Activated CD4-positive, alpha-beta T cell treated with anti-CD3 and anti-CD28 coated beads, Interleukin-2, amount 50 U/mL, for 1 hour (primary cell): ENCODE data around the gene SLC44A1.
"Not testable (repeated sequence)": the region's sequence is repeated elsewhere in the genome, so short reads cannot be mapped to it uniquely, and the experiment has no call there.

Experiments
- DNase-seq: peaks from one replicate; pipeline ENCODE4 v3.0.0-alpha.2; 2020

Gene SLC44A1

DNA sequence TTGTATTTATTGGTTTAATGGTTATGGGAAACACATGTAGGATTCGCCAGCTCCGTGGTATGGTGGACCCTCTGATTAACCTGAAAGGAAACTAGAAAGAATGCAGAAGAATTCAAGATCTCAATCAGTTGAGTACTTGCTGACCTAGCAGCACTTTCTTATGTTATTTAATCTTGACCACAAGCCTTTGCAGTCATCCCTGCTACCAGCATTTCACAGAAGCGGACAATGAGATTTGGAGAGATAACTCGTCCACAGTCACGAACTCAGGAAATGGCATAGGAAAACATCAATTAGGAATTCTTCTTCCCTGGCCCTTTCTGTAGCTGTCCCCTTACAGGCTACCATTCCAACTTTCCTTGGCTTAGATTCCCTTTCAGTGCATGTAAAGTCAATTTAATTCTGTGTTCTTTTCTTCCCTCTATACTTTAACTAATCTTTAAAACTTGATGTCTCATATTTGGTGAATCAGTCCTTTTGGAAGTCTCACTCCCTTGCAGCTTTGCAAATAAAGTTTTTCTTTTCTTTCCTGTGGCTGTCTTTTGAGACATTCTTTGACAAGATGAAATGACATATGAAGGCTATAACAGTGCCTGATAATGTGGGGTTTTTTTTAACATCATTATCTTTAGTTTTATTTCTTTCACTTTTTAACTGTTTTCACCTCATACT lies 1.3 kb upstream of the SLC44A1 start:
- DNase-seq: no peak

DNA sequence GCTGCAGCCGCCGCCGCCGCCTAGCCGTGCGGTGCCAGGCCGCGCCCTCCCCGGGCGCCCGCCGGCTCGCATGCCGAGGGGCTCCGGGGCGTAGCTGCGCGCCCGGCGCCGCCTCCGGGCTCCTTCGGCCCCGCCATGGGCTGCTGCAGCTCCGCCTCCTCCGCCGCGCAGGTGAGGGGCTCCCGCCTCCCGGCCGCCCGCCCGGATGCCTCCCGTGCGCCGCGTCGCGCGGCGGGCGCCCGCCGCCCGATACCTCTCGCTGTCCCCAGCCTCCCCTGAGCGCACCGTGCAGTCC lies 230 bp downstream of the SLC44A1 start:
- DNase-seq: no peak

DNA sequence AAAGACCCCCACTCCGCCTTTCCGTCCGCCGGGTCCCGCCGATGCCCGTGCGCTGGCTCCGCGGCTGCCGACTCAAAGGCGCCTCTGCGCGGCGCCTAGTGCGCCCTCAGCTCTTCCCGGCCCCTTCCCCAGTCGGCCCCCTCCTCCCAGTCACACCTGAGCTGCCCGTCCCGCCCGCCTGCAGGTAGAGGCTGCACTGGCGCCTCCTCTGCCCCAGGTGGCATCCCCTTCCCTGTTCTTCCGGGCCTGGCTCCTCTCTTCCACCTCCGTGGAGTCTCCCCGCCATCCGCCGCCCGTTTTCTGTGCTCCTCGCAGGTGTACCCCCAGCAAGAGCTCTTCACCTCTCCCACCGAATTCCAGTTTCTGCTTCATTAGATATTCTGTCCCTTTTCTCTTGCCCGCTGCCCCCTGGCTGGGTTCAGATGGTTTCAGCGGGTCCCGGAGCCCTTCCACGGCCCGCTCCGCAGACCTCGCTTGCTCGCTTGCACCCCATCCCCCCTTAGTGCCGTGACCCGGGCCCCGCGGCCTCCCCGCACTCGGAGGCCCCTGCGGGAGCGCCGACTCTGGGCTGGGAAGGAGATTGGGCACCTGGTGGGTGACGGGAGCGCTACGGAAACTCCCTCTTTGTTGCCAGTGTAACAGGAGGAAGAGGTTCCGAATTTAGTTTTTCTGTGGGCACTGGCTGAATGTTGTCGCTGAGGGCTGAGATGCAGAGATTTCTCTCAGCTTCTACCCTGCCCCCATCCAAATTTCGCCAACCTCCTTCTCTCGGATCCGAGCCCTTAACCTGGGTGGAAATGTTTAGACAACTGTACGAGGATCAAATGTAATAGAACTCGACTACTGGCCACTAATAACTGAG lies 809 bp downstream of the SLC44A1 start:
- peak; percentile 32 for DNase-seq

DNA sequence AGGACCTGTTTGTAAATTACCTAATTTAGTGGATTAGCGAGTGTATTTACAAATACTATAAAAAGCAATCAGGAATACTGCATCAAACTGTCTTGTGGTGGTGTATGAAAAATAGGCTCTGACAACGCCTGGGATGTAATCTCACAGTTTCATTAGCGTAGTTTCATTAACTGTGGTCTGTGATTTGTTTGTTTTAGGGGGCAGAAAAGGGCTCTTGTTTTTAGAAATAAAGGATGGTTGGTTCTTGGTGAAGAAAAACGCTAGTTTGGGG lies 1.4 kb downstream of the SLC44A1 start:
- no peak for DNase-seq

DNA sequence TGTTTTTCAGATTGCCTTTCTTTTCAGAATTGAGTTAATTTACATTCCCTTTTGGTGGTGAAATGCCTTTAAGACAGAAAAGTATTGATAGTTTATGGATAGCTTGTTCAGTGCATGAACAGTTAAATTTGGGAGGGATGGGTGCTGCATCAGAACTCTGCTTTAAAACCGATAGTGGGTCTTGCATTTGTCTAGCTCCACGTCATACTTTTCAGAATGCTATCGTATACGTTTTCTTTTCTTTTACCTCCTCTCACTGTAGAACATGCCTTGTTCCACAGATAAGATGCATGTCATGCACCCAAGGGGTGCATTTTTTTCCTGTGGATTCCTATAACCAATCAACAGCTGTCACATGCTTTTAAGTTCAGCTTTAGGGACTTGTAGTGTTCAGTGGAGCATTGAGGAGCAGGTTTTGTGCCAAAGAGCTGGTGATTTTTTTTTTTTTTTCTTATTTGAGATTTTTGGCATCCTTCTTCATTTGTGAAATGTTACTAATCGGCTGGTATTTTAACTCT lies 2.3 kb downstream of the SLC44A1 start:
- no peak for DNase-seq

DNA sequence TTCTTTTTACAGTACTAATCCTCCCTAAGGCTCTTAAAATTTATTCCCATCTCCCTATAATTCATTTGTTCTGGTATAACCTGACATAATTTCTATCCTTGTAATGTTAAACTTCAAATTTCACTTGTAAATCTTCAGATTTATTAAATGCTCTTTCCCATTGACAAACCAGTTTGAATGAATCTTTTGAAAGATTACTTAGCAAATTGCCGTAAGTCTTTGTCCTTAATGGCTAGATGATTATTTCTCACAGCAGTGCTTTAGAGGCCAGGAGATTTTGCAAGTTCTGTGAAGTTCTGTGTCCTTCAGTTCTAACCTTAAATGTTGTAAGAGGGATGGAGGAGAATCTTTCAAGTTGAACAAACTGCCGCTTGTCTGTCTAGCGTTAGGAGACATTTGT lies 4.2 kb downstream of the SLC44A1 start:
- no peak for DNase-seq

DNA sequence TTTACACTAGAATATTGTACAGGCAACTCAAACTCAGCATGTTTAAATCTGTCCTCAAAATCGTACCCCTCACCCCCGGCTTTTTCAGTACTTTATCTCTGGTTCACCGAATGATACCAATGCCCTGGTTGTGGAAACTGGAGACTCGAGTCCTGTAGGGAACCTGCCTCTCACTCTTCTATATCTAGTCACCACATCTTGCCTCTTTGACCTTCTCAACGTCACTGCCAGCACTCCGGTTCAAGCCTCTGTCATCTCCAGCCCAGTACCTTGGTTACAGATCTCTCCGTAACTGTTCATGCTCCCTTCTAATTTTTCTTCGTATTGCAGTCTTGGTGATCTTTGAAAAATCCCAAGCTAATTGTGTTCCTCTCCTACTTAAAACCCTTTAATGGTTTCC lies 6.7 kb downstream of the SLC44A1 start:
- no peak for DNase-seq

DNA sequence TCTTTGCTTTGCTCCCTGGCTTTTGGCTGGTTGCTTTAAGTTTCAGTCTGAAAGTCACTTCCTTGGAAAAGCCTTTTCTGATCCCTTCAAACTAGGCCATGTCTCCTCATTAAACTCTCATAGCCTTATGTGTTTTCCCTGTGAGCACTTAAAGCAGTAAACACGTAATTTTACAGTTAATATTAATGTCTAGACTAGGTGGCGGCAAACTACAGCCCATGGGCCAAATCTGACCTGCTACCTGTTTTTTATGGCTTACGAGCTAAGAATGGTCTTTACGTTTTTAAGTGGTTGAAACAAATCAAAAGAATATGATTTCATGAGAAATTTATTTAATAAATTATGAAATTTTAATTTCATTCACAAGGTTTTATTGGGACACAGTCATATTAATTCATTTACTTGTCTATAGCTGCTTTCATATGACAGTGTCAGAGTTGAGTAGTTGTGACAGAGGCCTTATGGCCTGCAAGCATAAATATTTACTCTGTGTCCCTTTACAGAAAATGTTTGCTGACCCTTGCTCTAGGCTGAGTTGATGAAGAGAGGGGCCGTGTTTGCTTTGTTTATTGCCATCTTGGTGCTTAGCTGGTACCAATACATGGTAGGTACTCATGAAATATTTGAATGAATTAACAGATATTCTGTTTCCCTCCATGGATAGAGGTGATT lies 7.4 kb downstream of the SLC44A1 start:
- no peak for DNase-seq

DNA sequence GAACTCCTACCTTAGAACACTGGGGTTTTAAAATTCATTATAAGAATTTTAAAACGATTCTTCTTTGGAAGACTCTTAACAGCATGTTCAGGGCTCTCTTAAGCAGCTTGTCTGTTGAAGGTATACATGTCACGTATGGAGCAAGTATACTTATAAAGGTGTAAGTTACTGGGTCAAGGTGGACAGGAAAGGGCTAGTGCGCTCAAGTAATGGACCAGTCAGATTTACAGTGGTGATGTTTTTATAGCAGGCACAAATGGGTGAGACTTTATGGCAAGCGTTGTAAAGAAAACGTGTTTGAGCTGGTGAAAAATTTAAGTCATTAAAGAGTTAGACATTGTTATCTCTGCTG lies 7.9 kb downstream of the SLC44A1 start:
- no peak for DNase-seq

DNA sequence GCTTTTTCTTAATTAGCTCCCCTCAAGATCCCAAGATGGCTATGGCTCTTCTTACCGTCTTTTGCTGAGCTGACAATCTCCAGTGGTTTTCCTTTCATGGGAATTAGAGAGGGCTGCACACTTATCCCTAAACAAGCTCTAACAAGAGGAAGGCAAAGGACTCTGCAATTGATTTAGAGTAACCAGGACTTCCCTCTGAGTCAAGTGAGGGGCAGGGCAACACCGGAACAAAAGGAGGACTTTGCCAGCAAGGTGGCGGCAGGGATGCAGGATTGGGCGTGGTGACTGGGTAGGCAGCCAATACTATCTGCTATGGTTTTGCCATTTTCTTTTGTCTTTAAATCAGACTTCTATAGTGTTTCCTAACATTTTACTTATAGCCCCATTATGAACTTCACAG lies 9.8 kb downstream of the SLC44A1 start:
- DNase-seq: no peak

DNA sequence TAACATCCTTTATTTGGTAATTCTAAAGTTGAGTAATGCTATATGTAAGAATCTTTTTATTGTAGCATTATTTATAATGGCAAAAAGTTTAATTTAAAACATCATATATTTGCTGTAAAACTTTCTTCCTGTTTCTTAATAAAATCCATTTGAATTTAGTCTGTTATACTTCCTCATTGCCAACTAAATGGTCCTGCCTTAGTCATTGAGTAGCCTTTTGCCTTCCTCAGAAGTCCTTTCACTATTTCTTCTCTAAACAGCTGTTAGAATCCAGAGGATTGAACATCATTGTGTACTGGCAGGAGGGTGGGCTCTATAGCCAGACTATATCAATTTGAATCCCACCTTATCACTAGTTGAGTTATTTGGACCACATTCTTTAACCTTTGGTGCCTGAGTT lies 11.0 kb downstream of the SLC44A1 start:
- DNase-seq: no peak

DNA sequence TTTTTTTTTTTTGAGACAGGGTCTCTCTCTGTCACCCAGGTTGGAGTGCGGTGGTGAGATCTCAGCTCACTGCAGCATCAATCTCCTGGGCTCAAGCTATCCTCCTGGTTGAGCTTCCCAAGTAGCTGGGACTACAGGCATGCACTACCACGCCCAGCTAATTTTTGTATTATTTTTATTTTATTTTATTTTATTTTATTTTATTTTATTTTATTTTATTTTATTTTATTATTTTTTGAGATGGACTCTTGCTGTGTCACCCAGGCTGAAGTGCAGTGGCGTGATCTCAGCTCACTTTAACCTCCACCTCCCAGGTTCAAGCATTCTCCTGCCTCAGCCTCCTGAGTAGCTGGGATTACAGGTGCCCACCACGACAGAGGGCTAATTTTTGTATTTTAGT lies 12.1 kb downstream of the SLC44A1 start:
- not testable (repeated sequence) for DNase-seq

DNA sequence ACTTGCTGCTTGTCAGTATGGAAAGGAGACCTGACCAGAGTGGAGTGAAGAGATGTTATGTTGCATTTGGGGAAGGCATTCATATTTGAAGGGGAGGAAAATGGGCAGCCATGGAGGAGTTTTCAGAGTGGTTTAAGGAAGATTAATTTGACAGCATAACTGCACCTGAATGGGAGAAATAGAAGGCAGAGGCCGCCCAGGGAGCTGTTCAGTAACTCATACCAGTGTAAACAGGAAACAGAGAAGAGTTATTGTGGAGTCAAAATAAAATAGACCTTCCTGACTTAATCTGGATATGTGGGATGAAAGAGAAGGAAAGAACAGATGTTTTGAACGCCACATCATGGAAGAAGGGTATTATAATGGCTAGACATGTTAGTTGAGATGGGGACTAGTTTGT lies 13.4 kb downstream of the SLC44A1 start:
- no peak for DNase-seq

DNA sequence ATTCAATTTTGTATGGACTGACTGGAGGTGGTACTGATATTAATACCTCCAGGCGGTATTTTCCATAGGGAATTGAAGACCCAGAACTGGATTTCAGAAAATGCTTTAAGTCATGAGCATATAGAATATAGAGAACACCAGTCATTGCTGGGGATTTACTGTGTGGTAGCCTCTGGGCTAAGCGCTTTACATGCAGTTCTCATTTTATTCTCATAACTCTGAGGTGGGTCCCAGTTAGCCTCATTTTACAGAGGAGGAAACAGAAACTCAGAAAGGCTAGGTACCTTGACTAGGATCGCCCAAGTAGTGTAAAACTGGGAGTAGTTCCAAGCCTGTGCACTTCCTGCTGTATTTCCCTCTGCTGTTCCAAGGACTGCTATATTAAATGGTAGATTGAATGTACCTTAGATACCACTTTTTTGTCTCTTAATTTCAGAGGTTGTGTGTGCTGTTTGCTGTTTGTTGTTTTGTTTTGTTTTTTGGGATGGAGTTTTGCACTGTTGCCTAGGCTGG lies 13.8 kb downstream of the SLC44A1 start:
- no peak for DNase-seq

DNA sequence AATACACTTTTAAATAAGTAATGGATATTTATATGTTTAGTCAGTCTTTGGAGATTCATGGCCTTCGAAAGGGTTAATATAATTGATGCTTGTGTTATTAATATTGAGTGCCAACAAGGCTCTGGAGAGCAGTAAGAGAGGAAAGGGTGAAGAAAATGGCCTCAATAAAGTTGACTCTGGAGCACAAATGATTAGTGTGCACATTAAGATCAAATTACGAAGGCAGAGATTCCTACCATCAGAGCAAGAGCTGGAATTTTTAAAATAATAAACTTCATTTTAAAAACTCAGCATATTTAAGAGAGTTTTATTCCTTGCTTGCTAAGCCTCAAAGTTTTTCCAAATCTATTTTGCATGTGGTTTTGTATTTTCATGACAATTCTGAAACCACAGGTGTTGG lies 14.8 kb downstream of the SLC44A1 start:
- DNase-seq: no peak

DNA sequence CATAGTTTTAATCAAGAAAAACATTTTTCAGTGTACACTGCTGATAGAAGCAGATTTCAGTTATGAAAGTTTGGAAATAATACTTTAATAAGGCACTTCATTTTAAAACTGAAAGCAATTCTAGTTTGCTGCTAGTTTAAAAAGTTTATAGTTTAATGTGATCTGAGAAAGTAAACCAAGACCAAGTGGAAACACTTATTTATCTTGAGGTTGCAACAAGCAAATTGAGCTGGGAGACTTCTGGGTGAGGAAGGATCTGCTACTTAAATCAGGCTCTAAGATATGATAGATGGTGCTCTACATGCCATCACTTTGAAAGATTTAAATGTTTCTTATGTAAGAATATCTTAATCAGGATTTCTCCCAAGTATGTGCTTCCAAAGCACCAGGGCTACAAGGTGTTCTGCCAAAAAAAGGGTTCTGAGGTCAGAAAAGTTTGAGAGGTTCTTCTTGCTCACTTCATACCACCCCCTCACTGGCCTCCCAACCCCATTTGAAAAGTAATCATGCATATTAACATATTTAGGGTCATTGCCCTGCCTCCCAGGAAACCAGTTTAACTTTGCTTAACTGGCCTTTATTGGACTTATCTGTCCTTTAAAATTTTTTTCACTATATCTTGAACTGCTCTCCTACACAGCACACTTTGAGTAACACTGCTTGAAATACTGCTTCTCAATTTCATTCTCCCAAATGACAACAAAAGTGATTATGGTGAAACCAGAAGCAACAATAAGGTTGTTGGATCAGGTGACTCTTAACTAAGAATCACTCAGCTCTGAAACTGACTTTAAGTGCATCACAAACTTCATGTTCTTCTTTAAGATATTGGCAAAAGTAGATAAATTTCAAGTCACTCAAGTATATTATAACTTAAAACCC lies 15.5 kb downstream of the SLC44A1 start:
- DNase-seq: no peak

DNA sequence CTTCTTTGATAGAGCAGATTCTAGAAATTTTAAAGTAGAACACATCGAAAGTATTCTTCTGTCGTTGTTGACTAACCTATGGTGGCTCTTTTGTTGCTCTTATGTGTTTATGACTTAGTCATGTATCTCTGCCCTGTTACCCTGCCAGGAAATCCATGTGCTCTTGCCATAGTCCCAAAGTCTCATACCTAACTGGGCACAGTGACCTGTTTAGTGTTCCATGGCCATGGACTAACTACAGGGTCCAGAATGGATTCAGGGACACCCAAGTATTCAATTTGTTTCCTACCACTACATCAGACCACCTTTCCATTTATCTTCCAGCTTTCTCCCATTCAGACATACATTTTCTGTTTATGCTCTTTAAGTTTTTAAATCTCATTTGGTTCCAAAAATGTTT lies 18.0 kb downstream of the SLC44A1 start:
- DNase-seq: no peak

DNA sequence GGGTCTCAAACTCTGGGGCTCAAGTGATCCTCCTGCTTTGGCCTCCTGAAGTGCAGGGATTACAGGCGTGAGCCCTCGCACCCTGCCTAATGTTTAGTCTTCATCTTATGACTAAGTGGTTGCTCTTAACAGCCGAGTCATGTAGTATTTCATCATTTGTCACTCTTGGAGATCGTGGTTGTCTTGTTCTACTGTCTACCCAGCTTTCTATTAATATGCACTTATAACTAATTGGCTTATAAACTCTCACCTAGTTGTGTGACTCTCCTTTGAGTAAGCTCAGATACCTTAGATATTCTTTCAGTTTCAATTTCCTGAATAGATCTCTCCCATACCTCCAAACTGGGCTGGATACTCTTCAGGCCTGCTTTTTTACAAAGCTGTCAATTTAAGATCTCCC lies 19.9 kb downstream of the SLC44A1 start:
- DNase-seq: no peak

DNA sequence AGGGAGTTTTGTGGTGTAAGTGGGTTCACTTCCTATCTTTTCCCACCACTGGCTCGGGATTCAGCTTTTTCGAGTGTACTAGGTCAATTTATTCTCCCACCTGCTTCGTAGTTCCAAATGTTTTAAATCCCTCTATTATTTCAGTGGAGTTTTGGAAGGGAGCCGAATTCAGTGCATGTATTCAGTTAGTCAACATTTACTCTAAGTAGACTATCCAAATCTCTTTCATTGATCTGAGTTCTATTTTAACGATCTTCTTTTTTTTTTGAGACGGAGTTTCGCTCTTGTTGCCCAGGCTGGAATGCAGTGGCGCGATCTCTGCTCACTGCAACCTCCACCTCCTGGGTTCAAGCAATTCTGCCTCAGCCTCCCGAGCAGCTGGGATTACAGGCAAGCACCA lies 23.8 kb downstream of the SLC44A1 start:
- DNase-seq: not testable (repeated sequence)

DNA sequence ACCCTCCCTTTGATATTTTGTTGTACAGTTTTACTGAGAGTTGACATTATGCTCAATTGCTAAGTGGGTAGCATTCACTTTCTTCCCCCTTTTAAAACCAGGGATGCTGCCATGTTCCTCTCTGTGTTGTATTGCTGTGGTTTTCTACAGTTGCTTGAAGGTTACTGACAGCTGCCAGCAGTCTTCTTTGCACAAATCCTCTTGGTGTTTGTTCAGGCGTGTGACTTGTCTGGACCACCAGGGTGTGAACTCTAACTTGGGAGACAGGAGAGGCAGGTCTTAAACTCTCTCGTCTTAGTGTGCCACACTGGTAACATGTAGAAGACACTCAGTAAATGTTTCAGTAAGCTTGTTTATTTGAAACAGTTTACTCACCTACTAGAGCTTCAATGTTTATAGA lies 25.1 kb downstream of the SLC44A1 start:
- no peak for DNase-seq

DNA sequence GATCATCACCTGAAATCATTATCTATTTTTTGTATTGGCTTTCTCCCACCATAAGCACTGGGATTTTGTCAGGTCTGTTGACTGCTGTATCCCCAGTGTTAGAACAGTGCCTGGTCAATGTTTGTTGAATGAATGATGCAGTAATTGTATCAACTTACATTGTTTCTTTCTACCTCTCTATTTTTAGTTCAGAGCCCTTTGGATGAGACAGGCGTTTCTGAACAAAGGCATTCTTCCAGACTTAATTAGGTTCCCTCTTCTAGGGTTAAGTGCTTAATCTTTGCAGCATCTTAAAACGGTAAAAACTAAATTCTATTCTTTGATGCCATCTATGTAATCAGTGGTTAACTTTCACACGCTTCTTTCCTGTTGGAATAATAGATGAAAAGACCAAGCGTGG lies 26.3 kb downstream of the SLC44A1 start:
- DNase-seq: no peak

DNA sequence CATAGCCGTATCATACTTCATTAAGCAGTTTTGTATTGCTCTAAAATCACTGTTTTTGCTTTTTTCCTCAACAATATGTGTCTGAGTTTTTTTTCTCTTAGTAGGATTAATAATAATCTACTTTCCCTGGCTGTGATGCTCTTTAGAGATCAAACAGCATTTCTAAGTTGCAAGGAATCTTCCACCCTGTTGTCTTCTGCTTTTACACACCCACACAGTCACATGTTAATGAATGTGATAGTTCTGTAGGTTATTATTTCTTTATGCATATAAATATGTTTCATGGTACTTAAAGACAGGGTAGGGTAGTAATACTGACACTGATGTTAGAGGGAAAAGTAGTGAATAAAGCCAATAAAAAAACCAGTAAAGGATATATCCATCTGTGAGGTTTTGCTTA lies 29.3 kb downstream of the SLC44A1 start:
- no peak for DNase-seq

DNA sequence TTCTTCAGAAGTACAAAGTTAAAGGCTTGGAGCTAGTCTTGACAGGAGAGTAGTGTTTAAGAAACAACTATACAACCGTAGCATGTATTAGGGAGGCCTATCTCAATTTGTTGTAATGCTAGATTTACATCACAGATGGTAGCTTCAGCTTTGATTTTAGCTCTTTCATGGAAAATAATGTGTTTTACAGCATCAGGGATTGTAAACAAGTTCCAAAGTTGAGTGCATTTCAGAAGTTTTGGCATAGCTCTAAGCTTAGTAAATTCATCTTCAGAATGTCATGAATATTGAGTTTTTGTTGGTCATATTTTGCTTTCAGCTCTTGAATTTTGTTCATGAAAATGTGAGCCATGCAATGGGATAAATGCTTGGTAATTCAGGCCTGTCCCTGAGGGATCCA lies 30.7 kb downstream of the SLC44A1 start:
- DNase-seq: no peak
